Ovary (tissue), 3 donors: ENCODE results near the gene IRX5.

Experiments
- CTCF ChIP-seq, 3 donors: fragments of 450-650 bp in 2 of 3; fragments of 200-600 bp in 1 of 3; IDR thresholded peaks; one replicate each; pipeline versions ENCODE4 v1.5.1 to v1.8.0; 2016 to 2022; ENCODE audit warnings: antibody characterized with exemption in 3 of 3, mild to moderate bottlenecking in 1 of 3
- POLR2A ChIP-seq: fragments of 450-650 bp; IDR thresholded peaks from one replicate; pipeline ENCODE4 v1.6.1; 2017; ENCODE audit warnings: antibody characterized with exemption, mild to moderate bottlenecking, moderate library complexity
- donor health status: DM: no; HTN: no; CAD: no.

- no peak for TF ChIP-seq CTCF (IDR thresholded peaks at IDR 0.05)
- no peak for TF ChIP-seq POLR2A
Measured at GRCh38 chr16:54953461-54953860, 22.8 kb downstream of the IRX5 start.
